Astrocyte (in vitro differentiated cells and primary cell): ENCODE data around the gene ROR2. TPM values are rescaled to one million over a fixed set of nuclear protein-coding genes. Genes with fewer than 3 reads are reported as not detected.

ENCODE experiments used
- DNase-seq: peaks from one replicate; pipeline ENCODE4 v3.0.0-alpha.2; 2010; ENCODE audit warnings: low read depth
- FAIRE-seq: peaks from 2 replicates; lab custom pipeline; 2011; peaks lifted over from hg19 to GRCh38; lab: Jason Lieb, UNC
- H2AFZ ChIP-seq: 2 replicates; pipeline ENCODE4 v1.6.0; 2012; ENCODE audit warnings: low read depth, low read length, inconsistent platforms
- H3K27ac ChIP-seq: 2 replicates; pipeline ENCODE4 v1.5.1; 2011; ENCODE audit warnings: low read depth, low read length, inconsistent platforms
- H3K27me3 ChIP-seq: 2 replicates; pipeline ENCODE4 v1.6.0; 2011; ENCODE audit warnings: low read length, inconsistent platforms; ENCODE audit not compliant: insufficient read depth
- H3K36me3 ChIP-seq: 2 replicates; pipeline ENCODE4 v1.5.1; 2011; ENCODE audit warnings: low read length, inconsistent platforms; ENCODE audit not compliant: insufficient read depth
- H3K4me1 ChIP-seq: 2 replicates; pipeline ENCODE4 v1.5.1; 2011; ENCODE audit warnings: low read length, inconsistent platforms; ENCODE audit not compliant: insufficient read depth
- H3K4me2 ChIP-seq: 2 replicates; pipeline ENCODE4 v1.6.0; 2012; ENCODE audit warnings: low read length, inconsistent platforms
- H3K4me3 ChIP-seq: 2 replicates; pipeline ENCODE4 v1.5.1; 2011; ENCODE audit warnings: low read depth, mild to moderate bottlenecking, low read length, inconsistent platforms; ENCODE audit not compliant: insufficient read depth
- H3K79me2 ChIP-seq: 2 replicates; pipeline ENCODE4 v1.6.0; 2012; ENCODE audit warnings: mild to moderate bottlenecking, low read length, inconsistent platforms; ENCODE audit not compliant: insufficient read depth
- H3K9ac ChIP-seq: 2 replicates; pipeline ENCODE4 v1.6.0; 2012; ENCODE audit warnings: mild to moderate bottlenecking, low read length, inconsistent platforms
- H3K9me3 ChIP-seq: 2 replicates; pipeline ENCODE4 v1.5.1; 2012; ENCODE audit warnings: low read depth, mild to moderate bottlenecking, low read length, inconsistent platforms; ENCODE audit not compliant: insufficient read depth
- H4K20me1 ChIP-seq: 2 replicates; pipeline ENCODE4 v1.6.0; 2012; ENCODE audit warnings: low read length, inconsistent platforms; ENCODE audit not compliant: insufficient read depth
- H3K27ac Mint-ChIP-seq: one replicate; pipeline ENCODE4 v1.8.0; 2021; ENCODE audit warnings: mild to moderate bottlenecking, mixed read lengths; ENCODE audit not compliant: unreplicated experiment
- H3K27me3 Mint-ChIP-seq: one replicate; pipeline ENCODE4 v1.8.0; 2021; ENCODE audit warnings: low read depth, mixed read lengths; ENCODE audit not compliant: unreplicated experiment
- H3K36me3 Mint-ChIP-seq: one replicate; pipeline ENCODE4 v1.8.0; 2021; ENCODE audit warnings: low read depth, mixed read lengths; ENCODE audit not compliant: unreplicated experiment
- H3K4me1 Mint-ChIP-seq: one replicate; pipeline ENCODE4 v1.8.0; 2021; ENCODE audit warnings: low read depth, mixed read lengths; ENCODE audit not compliant: unreplicated experiment
- H3K4me3 Mint-ChIP-seq: one replicate; pipeline ENCODE4 v1.8.0; 2021; ENCODE audit warnings: mild to moderate bottlenecking, moderate library complexity, mixed read lengths; ENCODE audit not compliant: unreplicated experiment
- H3K9me3 Mint-ChIP-seq: one replicate; pipeline ENCODE4 v1.8.0; 2021; ENCODE audit warnings: mild to moderate bottlenecking, mixed read lengths; ENCODE audit not compliant: unreplicated experiment
- CTCF ChIP-seq: IDR thresholded peaks from 2 replicates; pipeline ENCODE4 v1.5.1; 2011; ENCODE audit warnings: low read depth, mild to moderate bottlenecking, inconsistent platforms, low read length, moderate library complexity; ENCODE audit not compliant: insufficient read depth
- EZH2 ChIP-seq: IDR thresholded peaks from 2 replicates; pipeline ENCODE4 v1.6.1; 2012; ENCODE audit warnings: mild to moderate bottlenecking, low read length, inconsistent platforms; ENCODE audit not compliant: insufficient read depth
- total RNA-seq: library from RNA; stranded (reverse); gene quantifications from 2 replicates; pipeline ENCODE4 v1.2.1, GENCODE V29; 2021

The ROR2 gene
- total RNA-seq, 1 donor from 2014 or later, result 4.9 TPM

- H3K9me3 ChIP-seq, result no peaks in the 10 kb centered on the region
- Mint-ChIP-seq H3K4me1 (no peaks in the 10 kb centered on the region), H3K27ac (no peak overlapping the region), H3K9me3 (peaks cover 3% of the 10 kb centered on the region), H3K27me3 (peaks cover 17% of the 10 kb centered on the region), H3K36me3 (peaks cover 2% of the 10 kb centered on the region), H3K4me3 (no peak overlapping the region)
- H3K4me3 ChIP-seq, result no peak overlapping the region
- DNase-seq (no peak), FAIRE-seq (peak; percentile 67)
- no peaks in the 10 kb centered on the region for H4K20me1 ChIP-seq
- H3K4me1 ChIP-seq, result no peaks in the 10 kb centered on the region
- peak overlapping the region; percentile 36 for H3K4me2 ChIP-seq
- H3K27me3 ChIP-seq, result peaks cover 8% of the 10 kb centered on the region
- H3K27ac ChIP-seq, result no peak overlapping the region
- H3K36me3 ChIP-seq, result no peaks in the 10 kb centered on the region
- TF ChIP-seq EZH2 (no peak), CTCF (no peak)
- no peak overlapping the region for H2AFZ ChIP-seq
- no peak overlapping the region for H3K9ac ChIP-seq
- no peaks in the 10 kb centered on the region for H3K79me2 ChIP-seq
Observed at GRCh38 chr9:91991721-91992341, 41.8 kb upstream of the ROR2 start.

- Mint-ChIP-seq H3K4me3 (no peak overlapping the region), H3K27me3 (peaks cover 10% of the 10 kb centered on the region), H3K36me3 (no peaks in the 10 kb centered on the region), H3K9me3 (peaks cover 4% of the 10 kb centered on the region), H3K27ac (no peak overlapping the region), H3K4me1 (no peaks in the 10 kb centered on the region)
- Histone ChIP-seq H3K27ac (no peak overlapping the region), H3K4me3 (no peak overlapping the region), H4K20me1 (no peaks in the 10 kb centered on the region), H3K4me2 (no peak overlapping the region), H2AFZ (no peak overlapping the region), H3K79me2 (no peaks in the 10 kb centered on the region), H3K27me3 (peaks cover 2% of the 10 kb centered on the region), H3K9me3 (no peaks in the 10 kb centered on the region), H3K9ac (no peak overlapping the region), H3K36me3 (no peaks in the 10 kb centered on the region), H3K4me1 (no peaks in the 10 kb centered on the region)
- FAIRE-seq, result no peak
- no peak for DNase-seq
- TF ChIP-seq EZH2 (no peak), CTCF (no peak)
Observed at GRCh38 chr9:91986248-91986647, 36.2 kb upstream of the ROR2 start.

- Mint-ChIP-seq H3K27ac (no peak overlapping the region), H3K9me3 (peaks cover 4% of the 10 kb centered on the region), H3K27me3 (peaks cover 10% of the 10 kb centered on the region), H3K4me1 (no peaks in the 10 kb centered on the region), H3K4me3 (no peak overlapping the region), H3K36me3 (no peaks in the 10 kb centered on the region)
- H3K9ac ChIP-seq, result no peak overlapping the region
- no peak overlapping the region for H3K4me3 ChIP-seq
- H3K36me3 ChIP-seq, result no peaks in the 10 kb centered on the region
- H3K9me3 ChIP-seq, result no peaks in the 10 kb centered on the region
- H2AFZ ChIP-seq, result no peak overlapping the region
- no peak for TF ChIP-seq EZH2
- no peak for TF ChIP-seq CTCF
- FAIRE-seq, result no peak
- H3K27me3 ChIP-seq, result peaks cover 2% of the 10 kb centered on the region
- no peak overlapping the region for H3K4me2 ChIP-seq
- no peak for DNase-seq
- H3K27ac ChIP-seq, result no peak overlapping the region
- no peaks in the 10 kb centered on the region for H3K4me1 ChIP-seq
- H4K20me1 ChIP-seq, result no peaks in the 10 kb centered on the region
- H3K79me2 ChIP-seq, result no peaks in the 10 kb centered on the region
Observed at GRCh38 chr9:91985692-91986091, 35.7 kb upstream of the ROR2 start.
